Glutamatergic neuron (in vitro differentiated cells): ENCODE results near the gene PIGV. TPM values are rescaled to one million over a fixed set of nuclear protein-coding genes. Genes with fewer than 3 reads are reported as not detected.
"Not testable (repeated sequence)": the region's sequence is repeated elsewhere in the genome, so short reads cannot be mapped to it uniquely, and the experiment has no call there.

Source experiments
- DNase-seq: peaks from one replicate; pipeline ENCODE4 v3.0.0; 2022
- H3K27ac Mint-ChIP-seq: one replicate; pipeline ENCODE4 v1.8.0; 2020; ENCODE audit warnings: mild to moderate bottlenecking, mixed read lengths, inconsistent platforms; ENCODE audit not compliant: unreplicated experiment
- H3K27me3 Mint-ChIP-seq: one replicate; pipeline ENCODE4 v1.8.0; 2020; ENCODE audit warnings: mild to moderate bottlenecking, moderate library complexity, mixed read lengths, inconsistent platforms; ENCODE audit not compliant: unreplicated experiment
- H3K36me3 Mint-ChIP-seq: one replicate; pipeline ENCODE4 v1.8.0; 2020; ENCODE audit warnings: mild to moderate bottlenecking, mixed read lengths, inconsistent platforms; ENCODE audit not compliant: unreplicated experiment
- H3K4me1 Mint-ChIP-seq: one replicate; pipeline ENCODE4 v1.8.0; 2020; ENCODE audit warnings: mild to moderate bottlenecking, low read depth, mixed read lengths, inconsistent platforms; ENCODE audit not compliant: unreplicated experiment
- H3K4me3 Mint-ChIP-seq: one replicate; pipeline ENCODE4 v1.8.0; 2020; ENCODE audit warnings: mild to moderate bottlenecking, mixed read lengths, inconsistent platforms; ENCODE audit not compliant: unreplicated experiment
- H3K9me3 Mint-ChIP-seq: one replicate; pipeline ENCODE4 v1.8.0; 2020; ENCODE audit warnings: mild to moderate bottlenecking, moderate library complexity, mixed read lengths, inconsistent platforms; ENCODE audit not compliant: unreplicated experiment
- CTCF ChIP-seq: fragments of 200-600 bp; sonication (generic); IDR thresholded peaks from one replicate; pipeline ENCODE4 v1.5.0; 2021; ENCODE audit not compliant: partially characterized antibody, unreplicated experiment
- total RNA-seq: library from RNA; stranded (reverse); fragmentation: NEBNext Ultra II Directional; extraction: Animal tissue kit (Norgen Biotek cat#: 25700); gene quantifications from one replicate; pipeline ENCODE4 v1.2.1, GENCODE V29; 2021; ENCODE audit not compliant: unreplicated experiment

Gene PIGV
- total RNA-seq, 1 donor from 2014 or later, result 6.7 TPM

- Mint-ChIP-seq H3K4me1 (peaks cover 4% of the 10 kb centered on the region), H3K27me3 (peaks cover 4% of the 10 kb centered on the region), H3K27ac (no peak overlapping the region), H3K4me3 (no peak overlapping the region), H3K36me3 (no peaks in the 10 kb centered on the region), H3K9me3 (peaks cover 3% of the 10 kb centered on the region)
- no peak for DNase-seq
- no peak for TF ChIP-seq CTCF
These were observed 9.9 kb downstream of the PIGV start for GRCh38 chr1:26797627-26798026.

- Mint-ChIP-seq H3K4me1 (peaks cover 3% of the 10 kb centered on the region), H3K9me3 (peaks cover 3% of the 10 kb centered on the region), H3K4me3 (no peak overlapping the region), H3K36me3 (no peaks in the 10 kb centered on the region), H3K27me3 (peaks cover 4% of the 10 kb centered on the region), H3K27ac (no peak overlapping the region)
- TF ChIP-seq CTCF, result no peak
- DNase-seq, result no peak
These were observed 11.9 kb downstream of the PIGV start for GRCh38 chr1:26799479-26800142.

GRCh38 chr1:26803932-26804331 is 16.2 kb downstream of the PIGV start:
- not testable (repeated sequence) for H3K27ac Mint-ChIP-seq, H3K9me3 Mint-ChIP-seq, H3K27me3 Mint-ChIP-seq, H3K36me3 Mint-ChIP-seq, H3K4me1 Mint-ChIP-seq, H3K4me3 Mint-ChIP-seq
- DNase-seq, result peak; percentile 18

GRCh38 chr1:26810105-26810504 is 22.4 kb downstream of the PIGV start:
- H3K27me3 Mint-ChIP-seq, H3K4me3 Mint-ChIP-seq, H3K9me3 Mint-ChIP-seq, H3K36me3 Mint-ChIP-seq, H3K4me1 Mint-ChIP-seq, H3K27ac Mint-ChIP-seq: not testable (repeated sequence)
- peak; percentile 70 for TF ChIP-seq CTCF
- DNase-seq, result peak; percentile 61

- Mint-ChIP-seq H3K9me3 (peaks cover 2% of the 10 kb centered on the region), H3K4me3 (no peak overlapping the region), H3K4me1 (no peaks in the 10 kb centered on the region), H3K27ac (no peak overlapping the region), H3K36me3 (no peaks in the 10 kb centered on the region), H3K27me3 (peaks cover 2% of the 10 kb centered on the region)
- no peak for TF ChIP-seq CTCF
- DNase-seq, result no peak
These were observed 23.3 kb downstream of the PIGV start for GRCh38 chr1:26811057-26811456.

- no peak overlapping the region for H3K27ac Mint-ChIP-seq
- H3K36me3 Mint-ChIP-seq, result no peaks in the 10 kb centered on the region
- TF ChIP-seq CTCF, result no peak
- H3K27me3 Mint-ChIP-seq, result peaks cover 2% of the 10 kb centered on the region
- DNase-seq, result no peak
- H3K4me3 Mint-ChIP-seq, result no peak overlapping the region
- H3K9me3 Mint-ChIP-seq, result peaks cover 3% of the 10 kb centered on the region
- no peaks in the 10 kb centered on the region for H3K4me1 Mint-ChIP-seq
These were observed 24.0 kb downstream of the PIGV start for GRCh38 chr1:26811708-26812107.
